Measurements from ENCODE around the gene S100A11. TPM values are rescaled to one million over a fixed set of nuclear protein-coding genes. Genes with fewer than 3 reads are reported as not detected.

Gene S100A11
- total and polyA plus RNA-seq, 2 donors (not counting 1 experiment from before 2014, with no cell fraction given) = 26.2 to 31.4 TPM

DNA sequence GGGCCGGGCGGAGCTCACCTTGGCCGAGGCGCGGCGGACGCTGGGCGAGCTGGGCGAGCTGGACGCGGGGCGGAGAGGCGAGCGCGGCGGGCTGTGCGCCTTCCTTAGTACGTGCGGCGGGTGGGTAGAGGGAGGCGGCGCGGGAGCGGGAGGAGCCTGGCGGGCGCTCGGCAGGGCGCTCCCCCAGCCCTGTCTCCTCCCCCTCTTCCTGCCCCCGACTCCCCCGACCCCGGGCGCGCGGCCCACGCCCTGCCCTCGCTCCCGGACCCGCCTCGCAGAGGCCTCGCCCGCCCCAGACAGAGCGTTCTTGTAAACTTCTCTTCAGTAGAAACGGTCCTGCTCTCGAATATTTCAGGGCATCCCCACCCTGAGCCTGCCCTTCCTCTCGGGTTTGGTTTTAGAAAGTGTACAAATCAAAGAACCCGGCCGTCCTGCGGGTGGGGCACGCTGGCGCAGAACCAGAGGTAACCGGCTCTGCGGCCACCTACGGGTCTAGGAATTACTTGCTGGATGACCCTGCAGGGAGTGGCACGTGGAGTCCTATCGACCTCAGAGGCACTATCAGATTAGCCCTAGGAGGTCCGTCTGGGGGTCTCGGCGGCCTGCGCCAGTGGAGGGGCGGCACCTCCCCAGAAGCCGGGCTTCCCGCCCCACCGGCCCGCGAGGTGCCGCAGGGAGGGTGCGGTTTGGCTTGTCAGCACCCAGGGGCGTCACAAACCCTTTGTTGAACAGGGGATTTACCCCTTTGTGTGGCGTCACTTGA, 42.9 kb downstream of the S100A11 start, which contains the start of gene S100A10:
TSS of gene S100A10 (minus strand) at position 126 of the 763 bp plus-strand sequence. CDS start 7,629 bp downstream, outside the sequence.
- no peaks in the 10 kb centered on the region for H3K36me3 ChIP-seq (replicated peaks in 1 of 2; ENCODE audit: control extremely low read depth in 1 of 2, control insufficient read depth in 1 of 2, extremely low read depth in 1 of 2, insufficient read depth in 2 of 2, low read length in 1 of 2)
- intact Hi-C loops (cut with micrococcal nuclease) = no loop called here
- TF ChIP-seq, protein P1, sequence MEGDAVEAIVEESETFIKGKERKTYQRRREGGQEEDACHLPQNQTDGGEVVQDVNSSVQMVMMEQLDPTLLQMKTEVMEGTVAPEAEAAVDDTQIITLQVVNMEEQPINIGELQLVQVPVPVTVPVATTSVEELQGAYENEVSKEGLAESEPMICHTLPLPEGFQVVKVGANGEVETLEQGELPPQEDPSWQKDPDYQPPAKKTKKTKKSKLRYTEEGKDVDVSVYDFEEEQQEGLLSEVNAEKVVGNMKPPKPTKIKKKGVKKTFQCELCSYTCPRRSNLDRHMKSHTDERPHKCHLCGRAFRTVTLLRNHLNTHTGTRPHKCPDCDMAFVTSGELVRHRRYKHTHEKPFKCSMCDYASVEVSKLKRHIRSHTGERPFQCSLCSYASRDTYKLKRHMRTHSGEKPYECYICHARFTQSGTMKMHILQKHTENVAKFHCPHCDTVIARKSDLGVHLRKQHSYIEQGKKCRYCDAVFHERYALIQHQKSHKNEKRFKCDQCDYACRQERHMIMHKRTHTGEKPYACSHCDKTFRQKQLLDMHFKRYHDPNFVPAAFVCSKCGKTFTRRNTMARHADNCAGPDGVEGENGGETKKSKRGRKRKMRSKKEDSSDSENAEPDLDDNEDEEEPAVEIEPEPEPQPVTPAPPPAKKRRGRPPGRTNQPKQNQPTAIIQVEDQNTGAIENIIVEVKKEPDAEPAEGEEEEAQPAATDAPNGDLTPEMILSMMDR (IDR thresholded peaks at IDR 0.05) = no peak
- no peak for TF ChIP-seq EZH2 (IDR thresholded peaks at IDR 0.05; ENCODE audit: borderline replicate concordance, insufficient read depth, low read depth, low read length, poor library complexity, severe bottlenecking)
- whole genome bisulfite sequencing (ENCODE audit: insufficient coverage) = 2% methylated on average over 56 of the region's 69 CpGs
- Mint-ChIP-seq H3K27ac (peak within 1 kb of the TSS; percentile 93), H3K9me3 (ENCODE audit: insufficient read depth) (no peaks in the 10 kb centered on the region), H3K4me3 (peak within 1 kb of the TSS; percentile 94), H3K27me3 (peaks cover 6% of the 10 kb centered on the region), H3K4me1 (peaks cover 30% of the 10 kb centered on the region)
- DNase-seq (peak; percentile 78), ATAC-seq (ENCODE audit: low read depth) (peak; percentile 77)
- peak within 1 kb of the TSS; percentile 45 to 78 (median 67) for H3K4me3 ChIP-seq (ENCODE audit: control extremely low read depth in 1 of 5, extremely low read depth in 1 of 5, insufficient read depth in 1 of 5, low read depth in 2 of 5, low read length in 4 of 5)
- H3K27me3 ChIP-seq (replicated peaks in 1 of 4; ENCODE audit: control extremely low read depth in 1 of 4, control insufficient read depth in 3 of 4, insufficient read depth in 4 of 4, low read length in 3 of 4) = peaks cover 0 to 6% (median 2%) of the 10 kb centered on the region in 4 experiments
- ChIA-PET CTCF (interaction anchor here (4.0 to 16.1 kb wide), 4 partner anchors 7 to 62 kb away, joined by 15 to 341 read pairs (median 222); no protein-coding TSS in a partner anchor), POLR2A (interaction anchor here (0.6 to 1.0 kb wide), 2 partner anchors 12 to 74 kb away, joined by 3 to 5 read pairs; no protein-coding TSS in a partner anchor)
- H3K9me3 ChIP-seq (ENCODE audit: control extremely low read depth in 1 of 3, control insufficient read depth in 2 of 3, insufficient read depth in 1 of 3, low read length in 2 of 3) = no peaks in the 10 kb centered on the region
- peaks cover 13% of the 10 kb centered on the region for H3K79me2 ChIP-seq (ENCODE audit: control insufficient read depth, insufficient read depth, low read length)
- peaks cover 13 to 26% of the 10 kb centered on the region in 2 donors for H3K4me1 ChIP-seq (ENCODE audit: control insufficient read depth in 2 of 2, insufficient read depth in 2 of 2, low read length in 2 of 2)
- peak within 1 kb of the TSS; percentile 95 for H3K4me2 ChIP-seq (replicated peaks; ENCODE audit: low read depth, low read length, poor library complexity, severe bottlenecking)
- H3K9ac ChIP-seq (ENCODE audit: low read length) = peak within 1 kb of the TSS; percentile 74
- peak within 1 kb of the TSS; percentile 85 for H2AFZ ChIP-seq (ENCODE audit: insufficient read depth, low read depth, low read length, poor library complexity, severe bottlenecking)
- peaks cover 17% of the 10 kb centered on the region for H4K20me1 ChIP-seq (ENCODE audit: control insufficient read depth, insufficient read depth, low read length, poor library complexity, severe bottlenecking)
- peak within 1 kb of the TSS; percentile 51 to 73 for H3K27ac ChIP-seq (ENCODE audit: low read length in 2 of 2)
